Heart left ventricle (tissue), 13 donors: ENCODE results near the gene COL8A2.

ENCODE experiments used
- POLR2A ChIP-seq, 2 donors: fragments of 450-650 bp; IDR thresholded peaks; one replicate each; pipeline ENCODE4 v1.6.1; 2017; ENCODE audit warnings: antibody characterized with exemption in 2 of 2, mild to moderate bottlenecking in 2 of 2, moderate library complexity in 2 of 2
- TF ChIP-seq, protein P1 (sequence below), 12 donors: fragments of 200-600 bp; sonication (generic) in 4 of 12; IDR thresholded peaks; one replicate each; pipeline versions ENCODE4 v1.5.0 to v1.8.0; 2018 to 2022; ENCODE audit warnings: antibody characterized with exemption in 12 of 12, mild to moderate bottlenecking in 5 of 12
- donor health status: ischemic (EF 13 %, LVEDD 7.1; RV severe dilation, severe dysfunction).
- donor health status: DM: no; HTN: yes; CAD: no.
- donor health status: DM: no; HTN: no; CAD: no.
- donor health status: ischemic (EF 25% LVEDD 6.9; RV normal size, moderate dysfunction).
- donor health status: ischemic (EF 25% LVEDD 5.7; RV mildly dilated, moderate dysfunction).
- donor health status: ischemic (EF 35%, LVEDD 5.7; RV mildly dilated, moderate dysfunction).
- donor health status: nonischemic (EF 11% LVEDD 7.7; RV severe dilation, severe dysfunction).
- donor health status: DM: yes; HTN: yes; CAD: no.
- donor health status: PGD.
- donor health status: ischemic (EF 29% LVEDD 5.4; RV normal size, mild dysfunction).
- donor health status: nonischemic (EF 23%, LVEDD 6.1; RV moderate dilation, normal function).

DNA sequence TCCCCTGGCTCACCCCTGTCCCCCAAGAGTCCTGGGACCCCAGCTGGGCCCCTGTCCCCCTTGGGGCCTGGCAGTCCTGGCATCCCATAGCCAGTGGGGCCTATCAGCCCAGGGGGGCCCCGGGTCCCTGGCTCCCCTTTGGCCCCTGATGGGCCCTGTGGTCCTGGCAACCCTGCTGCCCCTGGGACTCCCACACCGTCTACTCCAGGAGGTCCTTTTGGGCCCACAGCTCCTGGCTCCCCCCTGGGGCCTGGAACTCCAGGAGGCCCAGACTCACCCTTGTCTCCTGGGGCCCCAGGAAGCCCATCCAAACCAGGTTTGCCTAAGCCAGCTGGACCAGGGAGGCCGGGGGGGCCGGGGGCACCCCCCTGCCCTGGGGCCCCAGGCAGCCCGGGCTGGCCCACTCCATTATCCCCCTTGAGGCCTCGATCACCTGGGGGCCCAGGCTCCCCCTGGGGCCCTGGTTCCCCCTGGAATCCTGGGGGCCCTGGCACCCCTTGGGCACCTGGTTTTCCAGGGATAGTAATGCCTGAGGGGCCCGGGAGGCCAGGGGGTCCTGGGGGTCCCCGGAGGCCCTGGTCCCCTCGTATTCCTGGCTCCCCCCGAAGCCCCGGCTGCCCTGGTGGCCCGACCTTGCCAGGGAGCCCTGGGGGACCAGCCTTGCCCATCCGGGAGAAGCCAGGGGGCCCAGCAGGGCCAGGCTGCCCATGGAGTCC, 26.2 kb downstream of the COL8A2 start:
- no peak for TF ChIP-seq POLR2A (IDR thresholded peaks at IDR 0.05)
- TF ChIP-seq, protein P1, sequence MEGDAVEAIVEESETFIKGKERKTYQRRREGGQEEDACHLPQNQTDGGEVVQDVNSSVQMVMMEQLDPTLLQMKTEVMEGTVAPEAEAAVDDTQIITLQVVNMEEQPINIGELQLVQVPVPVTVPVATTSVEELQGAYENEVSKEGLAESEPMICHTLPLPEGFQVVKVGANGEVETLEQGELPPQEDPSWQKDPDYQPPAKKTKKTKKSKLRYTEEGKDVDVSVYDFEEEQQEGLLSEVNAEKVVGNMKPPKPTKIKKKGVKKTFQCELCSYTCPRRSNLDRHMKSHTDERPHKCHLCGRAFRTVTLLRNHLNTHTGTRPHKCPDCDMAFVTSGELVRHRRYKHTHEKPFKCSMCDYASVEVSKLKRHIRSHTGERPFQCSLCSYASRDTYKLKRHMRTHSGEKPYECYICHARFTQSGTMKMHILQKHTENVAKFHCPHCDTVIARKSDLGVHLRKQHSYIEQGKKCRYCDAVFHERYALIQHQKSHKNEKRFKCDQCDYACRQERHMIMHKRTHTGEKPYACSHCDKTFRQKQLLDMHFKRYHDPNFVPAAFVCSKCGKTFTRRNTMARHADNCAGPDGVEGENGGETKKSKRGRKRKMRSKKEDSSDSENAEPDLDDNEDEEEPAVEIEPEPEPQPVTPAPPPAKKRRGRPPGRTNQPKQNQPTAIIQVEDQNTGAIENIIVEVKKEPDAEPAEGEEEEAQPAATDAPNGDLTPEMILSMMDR (IDR thresholded peaks at IDR 0.05) = no peak
